Gastroesophageal sphincter (tissue), 3 donors: ENCODE results near the gene PDE3B.

ENCODE experiments used
- EP300 ChIP-seq: sonication (generic); formaldehyde crosslinking; IDR thresholded peaks from one replicate; pipeline ENCODE4 v1.6.1; 2017; ENCODE audit warnings: antibody characterized with exemption, mild to moderate bottlenecking
- POLR2A ChIP-seq, 2 donors: fragments of 450-650 bp; IDR thresholded peaks; one replicate each; pipeline ENCODE4 v1.6.1; 2017; ENCODE audit warnings: antibody characterized with exemption in 2 of 2, mild to moderate bottlenecking in 2 of 2, moderate library complexity in 1 of 2
- POLR2AphosphoS5 ChIP-seq: sonication (generic); formaldehyde crosslinking; IDR thresholded peaks from one replicate; pipeline ENCODE4 v1.6.1; 2017; ENCODE audit warnings: antibody characterized with exemption
- TF ChIP-seq, protein P1 (sequence below), 4 experiments: fragments of 200-600 bp in 2 of 4; fragments of 450-650 bp in 2 of 4; sonication (generic) in 1 of 4; IDR thresholded peaks; one replicate each; pipeline ENCODE4 v1.5.1; 2017 to 2019; ENCODE audit warnings: antibody characterized with exemption in 4 of 4, mild to moderate bottlenecking in 2 of 4, moderate library complexity in 2 of 4

DNA sequence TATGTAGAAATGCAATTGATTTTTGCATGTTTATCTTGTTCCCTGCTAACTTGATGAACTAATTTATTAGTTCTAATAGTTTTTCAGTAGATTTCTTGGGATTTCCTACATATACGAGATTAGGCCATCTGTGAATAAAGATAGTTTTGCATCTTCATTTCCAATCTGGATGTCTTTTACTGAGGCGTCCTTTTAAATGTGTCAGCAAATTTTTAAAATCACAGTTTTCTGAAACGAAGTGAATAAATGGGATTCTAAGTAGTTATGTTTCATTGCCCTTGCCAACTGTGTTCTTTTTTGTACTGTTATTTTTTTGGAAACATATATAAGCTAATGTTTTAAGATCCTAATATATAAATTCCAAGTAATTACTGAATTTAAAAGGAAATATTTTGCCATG lies 198.4 kb downstream of the PDE3B start:
- TF ChIP-seq EP300 = no peak
- TF ChIP-seq, protein P1, sequence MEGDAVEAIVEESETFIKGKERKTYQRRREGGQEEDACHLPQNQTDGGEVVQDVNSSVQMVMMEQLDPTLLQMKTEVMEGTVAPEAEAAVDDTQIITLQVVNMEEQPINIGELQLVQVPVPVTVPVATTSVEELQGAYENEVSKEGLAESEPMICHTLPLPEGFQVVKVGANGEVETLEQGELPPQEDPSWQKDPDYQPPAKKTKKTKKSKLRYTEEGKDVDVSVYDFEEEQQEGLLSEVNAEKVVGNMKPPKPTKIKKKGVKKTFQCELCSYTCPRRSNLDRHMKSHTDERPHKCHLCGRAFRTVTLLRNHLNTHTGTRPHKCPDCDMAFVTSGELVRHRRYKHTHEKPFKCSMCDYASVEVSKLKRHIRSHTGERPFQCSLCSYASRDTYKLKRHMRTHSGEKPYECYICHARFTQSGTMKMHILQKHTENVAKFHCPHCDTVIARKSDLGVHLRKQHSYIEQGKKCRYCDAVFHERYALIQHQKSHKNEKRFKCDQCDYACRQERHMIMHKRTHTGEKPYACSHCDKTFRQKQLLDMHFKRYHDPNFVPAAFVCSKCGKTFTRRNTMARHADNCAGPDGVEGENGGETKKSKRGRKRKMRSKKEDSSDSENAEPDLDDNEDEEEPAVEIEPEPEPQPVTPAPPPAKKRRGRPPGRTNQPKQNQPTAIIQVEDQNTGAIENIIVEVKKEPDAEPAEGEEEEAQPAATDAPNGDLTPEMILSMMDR (IDR thresholded peaks at IDR 0.05) = no peak
- TF ChIP-seq POLR2AphosphoS5 = no peak
- no peak for TF ChIP-seq POLR2A (IDR thresholded peaks at IDR 0.05)
